Activated T-helper 9 cell treated with anti-CD3 and anti-CD28 coated beads, Interleukin-2, amount 50 U/mL, for 16 hours (primary cell): ENCODE results near the gene PBX4.
"Not testable (repeated sequence)": the region's sequence is repeated elsewhere in the genome, so short reads cannot be mapped to it uniquely, and the experiment has no call there.

ENCODE experiments used
- DNase-seq: peaks from one replicate; pipeline ENCODE4 v3.0.0-alpha.2; 2020; ENCODE audit warnings: low read depth

The PBX4 gene, protein sequence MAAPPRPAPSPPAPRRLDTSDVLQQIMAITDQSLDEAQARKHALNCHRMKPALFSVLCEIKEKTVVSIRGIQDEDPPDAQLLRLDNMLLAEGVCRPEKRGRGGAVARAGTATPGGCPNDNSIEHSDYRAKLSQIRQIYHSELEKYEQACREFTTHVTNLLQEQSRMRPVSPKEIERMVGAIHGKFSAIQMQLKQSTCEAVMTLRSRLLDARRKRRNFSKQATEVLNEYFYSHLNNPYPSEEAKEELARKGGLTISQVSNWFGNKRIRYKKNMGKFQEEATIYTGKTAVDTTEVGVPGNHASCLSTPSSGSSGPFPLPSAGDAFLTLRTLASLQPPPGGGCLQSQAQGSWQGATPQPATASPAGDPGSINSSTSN

DNA sequence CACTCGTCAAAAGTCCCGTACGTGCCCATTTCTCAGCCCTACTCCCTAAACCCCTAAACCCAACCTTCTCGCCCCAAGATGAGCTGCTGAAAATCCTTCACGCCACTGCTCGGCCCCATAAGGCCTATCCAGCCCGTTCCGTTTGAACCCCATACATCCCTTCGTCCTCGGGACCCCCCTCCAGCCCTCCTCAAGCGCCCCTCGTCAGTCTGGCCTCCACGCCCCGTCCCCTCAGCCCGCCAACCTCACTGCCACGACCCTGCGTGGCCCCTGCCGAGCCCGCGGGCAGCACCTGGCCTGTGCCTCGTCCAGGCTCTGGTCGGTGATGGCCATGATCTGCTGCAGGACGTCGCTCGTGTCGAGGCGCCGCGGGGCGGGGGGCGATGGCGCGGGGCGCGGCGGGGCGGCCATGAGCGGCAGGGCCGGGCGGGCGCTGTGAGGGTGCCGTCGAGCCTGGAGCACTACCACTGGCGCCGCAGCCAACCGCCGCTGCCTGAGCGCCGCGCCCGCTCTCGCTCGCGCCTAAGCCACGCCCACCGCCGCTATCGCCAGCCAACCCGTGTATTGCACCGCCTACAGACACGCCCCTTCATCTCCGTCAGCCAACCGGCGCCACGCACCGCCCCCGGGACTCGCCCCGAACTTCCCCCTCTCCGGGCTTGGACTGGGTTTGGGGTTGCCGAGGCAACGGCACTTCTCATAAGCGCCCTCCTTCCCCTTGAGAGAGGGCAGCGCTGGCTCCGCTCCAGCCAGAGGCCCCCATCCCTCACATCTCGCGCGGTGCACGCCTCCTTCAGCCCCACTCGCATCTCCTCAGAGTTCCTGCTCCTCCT is at the start of gene PBX4:
Gene PBX4 (minus strand): TSS at position 469 of the 833 bp plus-strand sequence. CDS start 58 bp downstream, at position 411.
- DNase-seq: peak; percentile 98

DNA sequence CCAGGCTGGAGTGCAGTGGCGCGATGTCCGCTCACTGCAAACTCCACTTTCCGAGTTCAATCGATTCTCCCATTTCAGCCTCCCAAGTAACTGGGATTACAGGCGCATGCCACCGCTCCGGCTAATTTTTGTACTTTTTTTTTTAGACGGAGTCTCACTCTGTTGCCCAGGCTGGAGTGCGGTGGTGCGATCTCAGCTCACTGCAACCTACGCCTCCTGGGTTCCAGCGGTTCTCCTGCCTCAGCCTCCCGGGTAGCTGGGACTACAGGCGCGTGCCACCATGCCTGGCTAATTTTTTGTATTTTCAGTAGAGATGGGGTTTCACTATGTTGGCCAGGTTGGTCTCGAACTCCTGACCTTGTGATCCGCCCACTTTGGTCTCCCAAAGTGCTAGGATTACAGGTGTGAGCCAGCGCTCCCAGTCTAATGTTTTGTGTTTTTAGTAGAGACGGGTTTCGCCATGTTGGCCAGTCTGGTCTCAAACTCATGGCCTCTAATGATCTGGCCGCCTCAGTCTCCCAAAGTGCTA is 47.0 kb upstream of the PBX4 start:
- not testable (repeated sequence) for DNase-seq

DNA sequence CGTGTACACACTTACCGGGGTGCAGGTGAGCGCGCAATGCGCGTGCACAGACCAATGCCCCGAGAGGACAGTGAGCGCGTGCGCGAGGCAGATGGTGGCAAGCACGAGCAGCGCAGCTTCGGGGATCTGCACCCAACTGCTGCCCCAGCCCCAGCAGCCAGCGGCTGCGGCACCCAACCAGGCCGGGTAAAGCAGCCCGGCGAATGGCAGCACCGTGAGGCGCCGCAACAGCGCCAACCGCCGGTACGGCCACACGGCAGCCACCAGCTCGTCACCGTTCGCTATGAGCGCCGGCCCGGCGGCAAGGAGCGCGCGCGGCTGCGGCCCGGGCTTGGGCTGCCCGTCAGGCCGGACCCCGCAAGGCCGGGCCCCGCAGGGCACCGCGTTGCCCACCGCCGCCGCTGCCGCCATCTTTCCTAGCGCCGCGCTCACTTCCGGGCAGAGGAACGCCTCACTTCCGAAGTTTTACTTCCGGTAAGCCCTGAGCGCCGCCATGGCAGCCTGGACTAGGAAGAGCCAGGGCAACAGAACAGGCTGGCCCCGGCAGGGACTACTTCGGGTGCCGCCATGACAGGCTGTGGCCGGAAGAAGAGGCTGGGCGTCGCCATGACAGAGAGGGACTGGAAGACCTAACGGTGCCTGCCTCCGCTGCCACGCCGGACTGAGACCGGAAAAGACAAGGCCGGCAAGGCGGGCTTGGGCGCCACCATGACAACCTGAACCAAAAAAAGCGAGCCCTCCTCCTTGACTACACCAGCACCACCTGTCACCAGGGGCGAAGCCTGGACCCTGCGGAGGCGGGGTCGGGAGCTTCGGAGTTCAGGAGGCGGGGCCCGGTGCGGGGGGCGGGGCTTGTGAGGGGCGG is 45.0 kb upstream of the PBX4 start, which contains the start of gene ATP13A1:
Gene ATP13A1 (minus strand): TSS at position 421 of the 865 bp plus-strand sequence. CDS start 10 bp downstream, at position 411.
- DNase-seq: peak; percentile 91

DNA sequence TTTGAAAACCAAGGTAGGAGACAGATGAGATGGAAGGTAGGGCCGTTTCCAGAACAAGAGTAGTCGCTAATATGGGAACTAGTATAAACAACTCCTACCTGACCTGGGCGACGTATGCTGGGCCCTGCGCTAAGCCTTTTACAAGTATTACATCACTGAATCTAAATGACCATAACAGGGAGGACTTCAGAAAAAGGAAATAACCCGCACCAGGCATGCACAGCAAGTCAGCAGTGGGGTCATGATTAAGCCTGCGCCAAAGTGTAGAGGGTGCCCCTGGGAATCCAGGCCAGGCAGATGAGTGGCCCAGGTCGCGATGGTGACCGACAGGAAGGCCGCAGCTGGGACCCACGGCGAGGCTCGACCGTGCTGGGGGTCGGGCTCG is 44.4 kb upstream of the PBX4 start:
- no peak for DNase-seq

DNA sequence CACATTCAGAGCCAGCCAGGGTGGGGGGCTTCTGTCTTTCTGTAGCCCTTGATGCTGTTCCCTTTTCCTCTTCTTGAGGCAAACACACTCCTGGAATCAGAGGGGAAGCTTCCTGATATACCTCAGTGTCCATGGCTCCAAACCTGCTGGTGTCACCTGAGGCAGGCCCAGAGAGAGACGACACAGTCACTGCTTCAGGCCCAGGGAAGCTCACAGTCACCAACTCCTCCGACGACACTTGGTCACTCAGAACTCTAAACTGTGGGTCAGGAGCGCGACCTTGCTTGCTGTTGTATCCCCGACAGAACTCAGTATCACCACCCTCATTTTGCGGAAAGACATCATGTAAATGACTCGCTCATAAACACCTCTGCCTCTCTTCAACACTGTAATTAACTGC is 43.9 kb upstream of the PBX4 start:
- no peak for DNase-seq

DNA sequence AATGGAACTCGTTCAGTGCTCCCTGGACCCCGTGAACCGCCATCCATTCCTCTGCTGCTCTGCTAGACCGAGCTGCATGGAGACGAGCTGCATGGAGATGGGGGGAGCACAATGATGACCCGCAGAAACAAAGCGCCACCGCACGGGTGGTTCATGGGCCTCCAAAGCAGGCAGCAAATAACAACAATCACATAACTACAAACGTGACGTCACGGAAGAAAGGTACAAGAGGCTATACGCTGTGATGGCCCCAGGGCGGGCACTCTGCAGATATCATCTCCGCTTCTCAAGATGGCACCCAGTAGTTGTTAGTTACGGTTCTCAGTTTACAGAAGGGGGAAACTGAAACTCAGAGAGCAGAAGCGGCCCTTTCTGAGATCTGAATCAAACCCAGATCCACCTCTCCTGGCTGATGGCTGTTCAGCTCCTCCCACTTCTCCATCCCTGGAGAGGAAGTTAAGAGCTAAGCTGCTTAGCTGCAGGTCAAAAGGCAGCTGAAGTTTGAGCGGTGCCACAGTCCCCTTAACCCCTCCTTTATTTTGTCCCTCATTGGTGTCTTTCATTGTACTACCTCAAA is 43.3 kb upstream of the PBX4 start:
- DNase-seq: no peak

DNA sequence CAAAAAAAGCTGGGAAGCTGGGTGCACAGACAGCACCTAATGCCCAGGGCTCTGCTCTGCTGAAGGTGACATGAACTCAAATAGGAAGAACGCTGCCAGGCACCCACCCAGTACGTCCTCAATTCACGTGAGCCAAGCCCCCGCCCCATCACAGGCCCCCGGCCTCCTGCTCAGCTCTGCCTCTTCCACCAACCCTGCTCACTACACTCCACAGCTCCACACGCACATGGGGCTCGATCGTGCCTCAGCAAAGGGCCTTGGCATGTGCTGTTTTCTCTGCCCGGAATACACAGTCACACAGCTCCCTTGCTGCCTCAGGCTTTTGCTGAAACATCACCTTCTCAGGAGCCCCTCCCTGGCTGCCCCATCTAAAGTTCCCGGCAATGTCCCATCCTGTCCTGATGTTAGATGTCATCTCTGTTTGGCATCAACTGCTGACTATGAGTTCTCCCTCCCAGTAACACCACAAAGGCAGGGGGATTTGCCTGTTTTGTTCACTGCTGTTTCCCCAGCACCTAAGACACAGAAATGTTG is 42.7 kb upstream of the PBX4 start:
- DNase-seq: no peak

DNA sequence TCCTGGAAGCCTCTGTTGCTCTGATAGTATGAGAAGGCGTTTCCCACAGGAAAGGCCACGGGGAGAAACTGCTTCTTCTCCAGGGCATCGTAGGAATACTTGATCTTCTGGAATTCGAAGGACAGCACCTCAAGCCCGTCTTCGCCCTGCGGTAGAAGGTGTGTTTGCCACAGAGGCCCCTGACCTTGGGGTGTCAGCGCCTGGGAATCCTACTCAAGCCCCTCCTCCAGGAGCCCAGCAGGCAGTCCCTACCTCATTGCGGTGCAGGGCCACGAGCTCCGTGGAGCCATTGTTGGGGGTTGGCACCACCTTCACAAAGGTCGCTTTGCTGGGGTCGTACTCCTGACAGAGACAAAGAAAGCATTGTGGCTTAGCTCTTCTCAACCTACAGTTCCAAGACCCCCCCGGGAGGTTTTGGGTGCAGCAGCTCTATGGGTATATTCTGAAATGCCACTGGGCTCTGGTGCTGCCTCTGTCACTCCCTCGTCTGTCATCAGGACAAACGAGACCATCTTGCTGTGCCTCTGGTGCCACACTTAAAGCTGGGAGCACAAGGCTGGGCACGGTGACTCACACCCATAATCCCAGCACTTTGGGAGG is 41.3 kb upstream of the PBX4 start:
- no peak for DNase-seq

DNA sequence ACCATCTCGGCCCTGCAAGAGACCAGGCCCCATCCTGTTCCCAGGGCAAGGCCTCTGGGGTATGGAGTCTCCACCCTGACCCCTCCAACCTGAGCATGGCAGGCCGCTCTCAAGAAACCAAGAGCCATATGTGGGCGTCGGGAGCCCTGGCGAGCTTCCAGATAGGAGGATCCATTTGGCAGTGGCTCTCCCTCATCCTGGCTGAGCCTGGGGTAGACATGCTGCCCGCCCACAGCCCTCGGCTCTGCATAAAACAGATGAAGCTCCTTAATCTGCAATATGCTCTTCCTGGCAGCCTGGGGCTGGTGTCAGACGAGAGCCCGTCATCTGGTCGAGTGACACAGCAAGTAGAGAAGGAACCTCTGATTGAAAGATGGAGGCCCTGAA is 38.9 kb upstream of the PBX4 start:
- no peak for DNase-seq

DNA sequence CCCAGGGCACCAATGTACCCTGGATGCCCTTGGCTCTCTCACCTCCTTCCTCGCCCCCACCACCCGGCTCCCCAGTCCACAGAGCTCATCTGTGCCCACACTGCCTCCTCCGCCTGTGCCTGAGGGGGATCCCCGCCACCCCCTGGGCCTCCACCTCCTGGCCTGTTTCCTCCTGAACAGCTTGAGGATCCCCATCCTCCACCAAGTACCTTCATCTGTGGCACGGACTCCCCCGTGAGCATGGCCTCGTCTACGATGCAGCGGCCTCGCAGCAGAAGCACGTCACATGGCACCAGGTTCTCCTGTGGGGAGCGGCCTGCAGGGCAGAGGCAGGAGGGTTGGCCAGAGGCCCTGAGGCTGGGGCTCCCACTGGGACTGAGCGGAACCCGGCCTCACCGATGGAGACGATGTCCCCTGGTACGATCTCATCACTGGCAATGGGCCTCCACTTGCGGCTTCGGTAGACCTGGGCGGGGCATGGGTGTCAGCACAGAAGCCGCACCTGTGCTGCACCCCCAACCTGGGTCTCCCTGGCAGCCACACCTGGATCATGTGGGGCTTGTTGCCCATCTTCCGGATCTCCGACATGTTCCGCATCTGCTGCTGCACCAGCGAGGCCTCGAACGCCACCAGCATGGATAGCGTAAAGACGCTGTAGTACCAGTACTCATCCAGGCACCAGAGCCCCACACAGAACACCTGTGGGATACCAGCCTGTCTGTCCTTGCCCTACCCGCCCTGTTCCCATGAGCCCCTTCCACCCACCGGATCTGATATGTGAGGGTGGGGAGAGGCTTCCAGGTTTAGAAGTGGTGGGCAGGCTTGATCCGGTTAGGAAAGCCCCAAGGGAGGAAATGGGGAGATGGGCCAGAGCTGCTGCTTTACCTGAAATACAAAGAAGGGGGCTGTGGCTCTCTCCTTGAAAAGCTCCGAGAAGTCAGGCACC is 38.2 kb upstream of the PBX4 start:
- no peak for DNase-seq

DNA sequence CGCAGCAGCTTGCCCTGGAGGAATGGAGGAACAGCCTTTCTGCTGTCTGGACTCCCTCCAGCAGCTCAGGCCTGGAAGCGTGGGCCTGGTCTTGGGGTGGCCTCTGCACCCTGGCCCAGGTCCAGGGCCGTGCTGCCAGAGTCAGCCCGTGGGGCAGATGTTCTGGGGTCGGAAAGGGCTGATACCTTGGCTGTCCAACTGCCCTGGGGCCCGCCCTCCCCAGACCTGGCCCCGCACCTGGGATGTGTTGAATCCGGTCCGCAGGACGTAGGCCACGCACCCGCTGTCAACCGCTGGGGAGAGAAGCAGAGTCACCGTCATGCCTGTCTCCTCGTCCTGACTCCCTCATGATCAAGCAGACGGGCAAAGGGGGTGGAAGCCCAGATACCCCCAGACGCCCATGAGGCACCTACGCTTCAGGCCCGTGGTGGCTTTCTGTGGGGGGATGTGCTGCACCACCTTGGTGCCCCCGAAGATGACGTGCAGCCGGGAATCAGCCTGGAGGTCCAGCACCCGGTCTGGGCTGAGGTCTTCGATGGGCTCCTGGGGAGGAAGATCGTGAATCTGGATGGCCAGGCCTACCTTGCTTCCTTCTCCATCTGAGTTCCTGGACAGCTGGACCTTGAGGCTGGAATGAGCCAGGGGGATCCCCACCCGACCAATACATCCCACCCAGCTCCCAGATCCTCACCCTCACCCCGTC is 37.3 kb upstream of the PBX4 start:
- no peak for DNase-seq

DNA sequence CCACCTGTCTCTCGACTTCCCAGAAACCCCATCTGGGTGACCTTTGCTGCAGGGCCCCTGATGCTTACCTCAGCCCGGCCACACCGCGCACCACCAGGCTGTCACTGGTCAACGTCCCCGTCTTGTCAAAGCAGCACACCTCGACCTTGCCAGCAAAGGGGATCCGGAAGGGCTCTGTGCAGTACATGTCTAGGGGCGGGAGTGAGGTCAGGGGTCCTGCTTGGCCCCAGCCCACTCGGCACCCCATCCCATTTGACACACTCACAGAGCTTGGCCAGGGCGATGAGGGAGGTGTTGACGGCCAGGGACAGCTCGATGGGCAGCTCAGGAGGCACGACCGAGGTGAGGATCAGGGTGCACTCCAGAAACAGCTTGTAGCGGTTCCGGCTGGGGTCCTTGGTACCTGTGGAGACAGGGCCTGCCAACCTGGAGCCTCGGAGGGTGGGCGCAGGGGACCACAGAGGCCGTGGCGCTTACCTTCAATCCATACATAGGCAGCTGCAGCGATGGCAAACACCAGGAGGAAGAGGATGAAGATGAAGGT is 36.6 kb upstream of the PBX4 start:
- DNase-seq: no peak

DNA sequence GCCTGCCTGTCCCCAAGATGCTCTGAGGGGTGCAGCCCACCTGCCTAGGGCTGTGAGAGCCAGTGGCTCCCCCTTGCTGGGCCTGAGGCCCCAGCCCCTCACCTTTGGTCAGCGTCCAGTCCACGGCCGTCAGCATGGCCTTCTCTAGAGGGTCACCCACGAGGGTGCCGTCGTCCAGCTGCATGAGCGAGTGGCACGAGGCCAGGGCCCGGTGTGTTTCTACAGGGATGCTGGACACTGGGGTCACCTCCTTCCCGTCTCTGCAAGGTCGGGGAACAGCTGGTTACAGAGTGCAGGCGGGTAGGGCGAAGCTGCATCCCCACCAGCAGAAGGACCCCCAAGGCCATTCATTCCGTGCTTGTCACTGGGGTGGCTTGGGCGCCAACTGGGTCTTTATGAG is 36.0 kb upstream of the PBX4 start:
- DNase-seq: no peak

DNA sequence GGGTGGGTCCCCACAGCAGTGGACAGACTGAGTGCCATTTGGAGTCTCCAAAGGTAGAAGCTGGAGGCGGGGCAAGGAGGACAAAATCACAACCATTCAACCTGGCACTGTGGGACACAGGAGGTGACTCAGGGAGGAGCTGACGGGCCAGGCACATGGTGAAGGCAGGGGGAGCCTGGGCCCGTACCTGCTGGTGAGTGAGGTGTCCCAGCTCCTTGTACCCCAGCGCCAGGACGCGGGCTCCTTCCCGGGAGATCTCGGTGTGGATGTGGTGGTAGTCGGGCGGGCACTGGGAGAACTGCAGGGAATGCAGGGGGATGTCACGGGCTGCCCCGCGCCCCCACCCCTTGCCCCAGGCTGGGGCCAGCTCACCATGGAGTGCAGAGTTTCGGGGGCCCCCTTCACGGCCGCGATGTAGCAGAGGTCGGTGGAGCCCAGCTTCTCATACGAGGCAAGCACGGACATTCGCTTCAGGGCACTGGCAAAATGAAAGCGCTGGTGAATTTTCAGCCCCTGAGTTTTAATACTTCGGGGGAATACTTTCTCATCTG is 35.2 kb upstream of the PBX4 start:
- DNase-seq: no peak

DNA sequence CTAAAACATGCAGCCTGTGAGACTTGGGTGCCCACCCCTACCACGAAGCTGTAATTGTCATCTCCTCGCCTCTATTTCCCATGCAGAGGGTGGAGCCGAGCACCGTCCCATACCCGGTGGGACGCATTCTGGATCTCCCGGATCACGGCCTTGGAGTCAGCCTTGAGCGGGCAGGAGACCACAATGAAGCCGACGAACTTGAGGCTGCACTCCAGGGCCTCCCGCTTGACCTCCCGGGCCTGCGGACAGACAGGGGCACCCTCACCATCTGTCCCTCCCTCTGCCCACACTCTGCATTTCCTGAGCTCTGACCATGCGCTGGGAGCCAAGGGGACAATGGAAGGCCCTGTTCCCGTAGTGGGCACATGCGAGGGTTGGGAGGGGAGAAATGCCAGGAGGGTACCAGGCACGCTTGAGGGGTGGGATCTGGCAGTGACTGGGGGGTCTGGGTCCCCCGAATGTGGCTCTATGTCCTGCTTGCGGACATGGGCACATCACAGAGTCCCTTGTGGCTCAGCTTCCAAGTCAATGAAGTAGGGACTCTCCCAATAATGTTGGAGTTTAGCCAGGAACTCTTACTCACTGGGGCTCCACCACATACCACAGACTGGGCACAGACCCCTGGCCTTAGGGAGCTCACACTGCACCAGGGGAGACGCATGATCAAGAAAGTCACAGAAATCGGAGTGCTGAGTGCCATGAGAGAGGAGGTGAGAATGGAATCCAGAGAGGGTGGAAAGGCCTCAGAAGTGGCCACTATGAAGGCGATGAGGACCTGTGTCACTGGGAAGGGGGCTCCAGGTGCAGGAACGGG is 34.2 kb upstream of the PBX4 start:
- no peak for DNase-seq

DNA sequence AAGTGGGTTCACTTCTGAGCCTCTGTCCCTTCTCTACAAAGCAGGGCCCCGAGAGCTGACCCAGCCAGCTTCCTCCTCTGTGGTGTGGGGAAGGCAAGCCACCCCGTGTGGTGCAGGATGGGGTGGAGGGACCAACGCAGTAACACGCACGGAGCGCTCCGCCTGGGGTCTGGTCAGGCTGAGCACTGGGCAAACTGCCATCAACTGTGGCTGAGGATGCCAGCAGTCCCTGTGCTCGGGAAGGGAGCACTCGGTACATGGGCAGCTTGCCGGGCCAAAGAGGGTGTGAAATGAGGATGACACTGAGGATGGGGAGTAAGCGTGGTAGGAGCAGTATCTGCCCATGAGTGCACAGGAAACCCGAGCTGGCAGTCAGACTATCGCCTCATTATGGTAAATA is 32.6 kb upstream of the PBX4 start:
- no peak for DNase-seq

DNA sequence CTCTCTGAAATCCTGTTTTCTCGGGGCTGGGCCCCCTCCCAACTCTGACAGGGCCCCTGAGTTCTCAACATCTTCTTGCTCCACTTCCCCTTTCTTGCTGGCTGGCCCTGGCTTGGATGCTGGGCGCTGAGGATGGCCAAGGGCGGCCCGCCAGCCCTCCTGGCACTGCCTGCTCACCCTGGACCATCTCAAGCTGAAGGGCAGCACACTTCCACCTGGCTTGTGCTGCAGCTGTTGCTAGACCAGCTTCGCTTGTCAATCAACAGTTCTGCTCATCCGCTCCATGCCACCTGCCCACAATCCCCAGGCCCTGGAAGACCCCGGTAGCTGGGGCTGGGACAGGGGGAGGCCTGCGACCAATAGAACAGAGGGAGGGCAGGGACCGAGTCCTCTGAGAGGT is 31.8 kb upstream of the PBX4 start:
- DNase-seq: no peak

DNA sequence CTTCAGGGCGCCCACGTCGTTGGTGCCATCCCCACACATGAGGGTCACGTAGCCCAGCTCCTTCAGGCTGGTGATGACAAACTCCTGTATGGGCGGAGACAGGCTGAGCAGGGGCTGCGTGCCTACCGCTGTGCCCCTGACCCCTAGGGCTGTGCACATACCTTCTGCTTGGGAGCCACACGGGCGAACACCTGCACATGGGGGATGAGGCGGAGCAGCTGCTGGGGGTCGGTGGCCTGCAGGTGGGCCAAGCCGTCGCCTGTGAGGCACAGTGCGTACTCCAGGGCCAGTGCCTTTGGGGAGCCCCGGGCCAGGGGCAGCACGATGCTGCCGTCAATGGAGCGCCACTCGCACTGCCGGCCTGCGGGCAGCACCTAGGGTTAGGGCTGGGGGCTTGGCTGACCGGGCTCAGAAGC is 31.1 kb upstream of the PBX4 start:
- DNase-seq: no peak
